ENCODE measurements around the gene CNTN4.

CNTN4 gene

GRCh38 chr3:2484162-2485026, 385.7 kb downstream of the CNTN4 start:
- no peaks in the 10 kb centered on the region for H3K27me3 Mint-ChIP-seq (ENCODE audit: low read depth, poor library complexity)
- H3K4me3 Mint-ChIP-seq: no peak overlapping the region
- H3K27ac Mint-ChIP-seq: no peak overlapping the region
- peaks cover 27% of the 10 kb centered on the region for H3K9me3 Mint-ChIP-seq
- no peak for DNase-seq
- H3K4me1 Mint-ChIP-seq: no peaks in the 10 kb centered on the region
- no peak for TF ChIP-seq CTCF (IDR thresholded peaks at IDR 0.05)
- no peaks in the 10 kb centered on the region for H3K36me3 Mint-ChIP-seq (ENCODE audit: low read depth)

- H3K36me3 Mint-ChIP-seq (ENCODE audit: low read depth): no peaks in the 10 kb centered on the region
- H3K4me3 Mint-ChIP-seq: no peak overlapping the region
- H3K27ac Mint-ChIP-seq: no peak overlapping the region
- H3K4me1 Mint-ChIP-seq: no peaks in the 10 kb centered on the region
- DNase-seq: no peak
- no peak for TF ChIP-seq CTCF (IDR thresholded peaks at IDR 0.05)
- H3K27me3 Mint-ChIP-seq (ENCODE audit: low read depth, poor library complexity): no peaks in the 10 kb centered on the region
- H3K9me3 Mint-ChIP-seq: peaks cover 25% of the 10 kb centered on the region
These were observed 386.3 kb downstream of the CNTN4 start for GRCh38 chr3:2485027-2485375.

GRCh38 chr3:2495746-2496145, 397.1 kb downstream of the CNTN4 start:
- Mint-ChIP-seq H3K4me1 (no peaks in the 10 kb centered on the region), H3K27me3 (ENCODE audit: low read depth, poor library complexity) (no peaks in the 10 kb centered on the region), H3K4me3 (no peak overlapping the region), H3K36me3 (ENCODE audit: low read depth) (no peaks in the 10 kb centered on the region), H3K9me3 (no peaks in the 10 kb centered on the region), H3K27ac (no peak overlapping the region)
- DNase-seq: no peak
- no peak for TF ChIP-seq CTCF (IDR thresholded peaks at IDR 0.05)

GRCh38 chr3:2504912-2505311, 406.2 kb downstream of the CNTN4 start:
- Mint-ChIP-seq H3K4me3 (no peak overlapping the region), H3K4me1 (peaks cover 6% of the 10 kb centered on the region), H3K9me3 (no peaks in the 10 kb centered on the region), H3K27ac (no peak overlapping the region), H3K27me3 (ENCODE audit: low read depth, poor library complexity) (no peaks in the 10 kb centered on the region), H3K36me3 (ENCODE audit: low read depth) (no peaks in the 10 kb centered on the region)
- DNase-seq: no peak
- no peak for TF ChIP-seq CTCF (IDR thresholded peaks at IDR 0.05)

- no peak for TF ChIP-seq CTCF (IDR thresholded peaks at IDR 0.05)
- Mint-ChIP-seq H3K9me3 (no peaks in the 10 kb centered on the region), H3K4me1 (peaks cover 21% of the 10 kb centered on the region), H3K36me3 (ENCODE audit: low read depth) (no peaks in the 10 kb centered on the region), H3K4me3 (no peak overlapping the region), H3K27ac (no peak overlapping the region), H3K27me3 (ENCODE audit: low read depth, poor library complexity) (no peaks in the 10 kb centered on the region)
- DNase-seq: no peak
These were observed 408.1 kb downstream of the CNTN4 start for GRCh38 chr3:2506776-2507175.

- peaks cover 53% of the 10 kb centered on the region for H3K4me1 Mint-ChIP-seq
- no peak for DNase-seq
- H3K27ac Mint-ChIP-seq: no peak overlapping the region
- TF ChIP-seq CTCF (IDR thresholded peaks at IDR 0.05): no peak
- no peaks in the 10 kb centered on the region for H3K9me3 Mint-ChIP-seq
- H3K27me3 Mint-ChIP-seq (ENCODE audit: low read depth, poor library complexity): no peaks in the 10 kb centered on the region
- H3K36me3 Mint-ChIP-seq (ENCODE audit: low read depth): no peaks in the 10 kb centered on the region
- H3K4me3 Mint-ChIP-seq: no peak overlapping the region
These were observed 412.0 kb downstream of the CNTN4 start for GRCh38 chr3:2510591-2511145.

Measured in nephron progenitor cell (in vitro differentiated cells).